ENCODE data around the gene G0S2.

DNA sequence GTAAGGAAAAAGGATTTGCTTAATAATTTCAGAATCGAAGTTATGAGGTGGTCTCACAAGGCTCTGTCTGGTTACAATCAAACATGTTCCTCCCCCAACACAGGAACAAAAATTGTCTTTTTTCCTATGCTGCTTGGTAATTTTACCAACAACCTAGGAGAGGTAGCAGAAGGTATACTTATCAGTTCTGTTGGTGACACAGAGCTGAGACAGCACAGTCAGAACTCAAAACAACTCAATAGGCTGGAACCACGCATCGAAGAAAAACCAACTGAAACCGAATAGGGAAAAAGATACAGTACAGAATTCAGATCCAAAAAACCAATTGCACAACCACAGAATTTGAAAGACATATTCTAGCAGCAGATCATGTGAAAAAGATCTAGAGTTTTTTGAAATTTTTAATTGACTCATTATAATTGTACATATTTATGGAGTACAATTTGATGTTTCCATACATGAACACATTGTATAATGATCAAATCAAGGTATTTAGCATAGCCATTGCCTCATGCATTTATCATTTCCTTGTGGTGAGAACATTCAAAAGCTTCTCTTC is 3.8 kb downstream of the G0S2 start:
- TF ChIP-seq POLR2A (IDR thresholded peaks at IDR 0.05) (no peak), EP300 (IDR thresholded peaks at IDR 0.05; ENCODE audit: low read depth) (no peak), POLR2AphosphoS5 (IDR thresholded peaks at IDR 0.05) (no peak)
- TF ChIP-seq, protein P1, sequence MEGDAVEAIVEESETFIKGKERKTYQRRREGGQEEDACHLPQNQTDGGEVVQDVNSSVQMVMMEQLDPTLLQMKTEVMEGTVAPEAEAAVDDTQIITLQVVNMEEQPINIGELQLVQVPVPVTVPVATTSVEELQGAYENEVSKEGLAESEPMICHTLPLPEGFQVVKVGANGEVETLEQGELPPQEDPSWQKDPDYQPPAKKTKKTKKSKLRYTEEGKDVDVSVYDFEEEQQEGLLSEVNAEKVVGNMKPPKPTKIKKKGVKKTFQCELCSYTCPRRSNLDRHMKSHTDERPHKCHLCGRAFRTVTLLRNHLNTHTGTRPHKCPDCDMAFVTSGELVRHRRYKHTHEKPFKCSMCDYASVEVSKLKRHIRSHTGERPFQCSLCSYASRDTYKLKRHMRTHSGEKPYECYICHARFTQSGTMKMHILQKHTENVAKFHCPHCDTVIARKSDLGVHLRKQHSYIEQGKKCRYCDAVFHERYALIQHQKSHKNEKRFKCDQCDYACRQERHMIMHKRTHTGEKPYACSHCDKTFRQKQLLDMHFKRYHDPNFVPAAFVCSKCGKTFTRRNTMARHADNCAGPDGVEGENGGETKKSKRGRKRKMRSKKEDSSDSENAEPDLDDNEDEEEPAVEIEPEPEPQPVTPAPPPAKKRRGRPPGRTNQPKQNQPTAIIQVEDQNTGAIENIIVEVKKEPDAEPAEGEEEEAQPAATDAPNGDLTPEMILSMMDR (IDR thresholded peaks at IDR 0.05), result no peak

All from transverse colon (tissue), 4 donors.